ENCODE measurements around the gene PDGFB. TPM values are rescaled to one million over a fixed set of nuclear protein-coding genes. Genes with fewer than 3 reads are reported as not detected.
A peak's percentile ranks its signal among the peaks of the same experiment; 100 is the strongest.

Gene PDGFB
- total RNA-seq, 2 experiments from 2014 or later: 3.8 to 3.9 TPM

GRCh38 chr22:39176714-39177455 lies 67.9 kb downstream of the PDGFB start:
- Mint-ChIP-seq H3K4me3 (no peak overlapping the region), H3K9me3 (no peaks in the 10 kb centered on the region), H3K27me3 (ENCODE audit: low read depth) (no peaks in the 10 kb centered on the region), H3K27ac (no peak overlapping the region), H3K4me1 (ENCODE audit: low read depth) (peaks cover 26% of the 10 kb centered on the region), H3K36me3 (ENCODE audit: low read depth) (no peaks in the 10 kb centered on the region)
- intact Hi-C loops (cut with micrococcal nuclease): no loop called here
- CTCF ChIA-PET: no interaction called here
- no peak for DNase-seq

GRCh38 chr22:39176143-39176713 lies 68.6 kb downstream of the PDGFB start:
- H3K27ac Mint-ChIP-seq: no peak overlapping the region
- no peak overlapping the region for H3K4me3 Mint-ChIP-seq
- CTCF ChIA-PET: no interaction called here
- no peaks in the 10 kb centered on the region for H3K36me3 Mint-ChIP-seq (ENCODE audit: low read depth)
- peaks cover 31% of the 10 kb centered on the region for H3K4me1 Mint-ChIP-seq (ENCODE audit: low read depth)
- no peak for DNase-seq
- intact Hi-C loops (cut with micrococcal nuclease): no loop called here
- no peaks in the 10 kb centered on the region for H3K9me3 Mint-ChIP-seq
- no peaks in the 10 kb centered on the region for H3K27me3 Mint-ChIP-seq (ENCODE audit: low read depth)

- H3K27ac Mint-ChIP-seq: peak overlapping the region; percentile 8
- H3K9me3 Mint-ChIP-seq: no peaks in the 10 kb centered on the region
Measured at GRCh38 chr22:39175353-39176142, 69.2 kb downstream of the PDGFB start.

GRCh38 chr22:39174498-39175352 lies 70.1 kb downstream of the PDGFB start:
- no peaks in the 10 kb centered on the region for H3K36me3 Mint-ChIP-seq (ENCODE audit: low read depth)
- peaks cover 37% of the 10 kb centered on the region for H3K4me1 Mint-ChIP-seq (ENCODE audit: low read depth)
- no peaks in the 10 kb centered on the region for H3K27me3 Mint-ChIP-seq (ENCODE audit: low read depth)
- intact Hi-C loops (cut with micrococcal nuclease): no loop called here
- peak; percentile 76 for DNase-seq
- CTCF ChIA-PET: interaction anchor here (0.6 to 6.8 kb wide), 3 partner anchors 130 to 142 kb away, joined by 3 to 97 read pairs (median 63); no protein-coding TSS in a partner anchor
- no peak overlapping the region for H3K4me3 Mint-ChIP-seq
- H3K9me3 Mint-ChIP-seq: no peaks in the 10 kb centered on the region
- peak overlapping the region; percentile 37 for H3K27ac Mint-ChIP-seq

More at GRCh38 chr22:39175353-39176142, 69.2 kb downstream of the PDGFB start:
- DNase-seq: no peak
- no peak overlapping the region for H3K4me3 Mint-ChIP-seq
- H3K4me1 Mint-ChIP-seq (ENCODE audit: low read depth): peaks cover 37% of the 10 kb centered on the region
- no peaks in the 10 kb centered on the region for H3K36me3 Mint-ChIP-seq (ENCODE audit: low read depth)
- CTCF ChIA-PET: no interaction called here
- intact Hi-C loops (cut with micrococcal nuclease): no loop called here
- H3K27me3 Mint-ChIP-seq (ENCODE audit: low read depth): no peaks in the 10 kb centered on the region

- H3K9me3 Mint-ChIP-seq: no peaks in the 10 kb centered on the region
- CTCF ChIA-PET: interaction anchor here (0.6 to 6.8 kb wide), 6 partner anchors 13 to 349 kb away, joined by 3 to 97 read pairs (median 3); no protein-coding TSS in a partner anchor
- no peaks in the 10 kb centered on the region for H3K36me3 Mint-ChIP-seq (ENCODE audit: low read depth)
- H3K4me3 Mint-ChIP-seq: no peak overlapping the region
- intact Hi-C loops (cut with micrococcal nuclease): no loop called here
- no peaks in the 10 kb centered on the region for H3K27me3 Mint-ChIP-seq (ENCODE audit: low read depth)
- peak; percentile 60 for DNase-seq
- H3K27ac Mint-ChIP-seq: peak overlapping the region; percentile 37
- H3K4me1 Mint-ChIP-seq (ENCODE audit: low read depth): peaks cover 37% of the 10 kb centered on the region
Measured at GRCh38 chr22:39173787-39174497, 70.8 kb downstream of the PDGFB start.

Other genes starting within 250 kb of the PDGFB start
- gene APOBEC3C, start 230.7 kb downstream of the PDGFB start, total RNA-seq: 10 to 100 TPM; 71.5 to 74.1 TPM
- 10 to 100 TPM; 18.8 to 19.5 TPM for gene APOBEC3D, start 223.9 kb downstream of the PDGFB start, total RNA-seq
- gene APOBEC3F, start 204.1 kb downstream of the PDGFB start, total RNA-seq: 10 to 100 TPM; 12.3 to 12.4 TPM
- 10 to 100 TPM; 23.1 to 24.1 TPM for gene APOBEC3G, start 167.7 kb downstream of the PDGFB start, total RNA-seq
- 10 to 100 TPM; 11.9 to 13.2 TPM for gene APOBEC3H, start 147.7 kb downstream of the PDGFB start, total RNA-seq
- 10 to 100 TPM; 20.8 to 24.1 TPM for gene CBX7, start 92.3 kb downstream of the PDGFB start, total RNA-seq
- 1,000 to 10,000 TPM; 3,434 to 3,511 TPM for gene RPL3, start 74.6 kb upstream of the PDGFB start, total RNA-seq
- gene SYNGR1, start 105.0 kb upstream of the PDGFB start, total RNA-seq: under 1 TPM; 0.27 to 0.29 TPM
- 10 to 100 TPM; 15.2 to 17.7 TPM for gene TAB1, start 154.8 kb upstream of the PDGFB start, total RNA-seq
- gene MGAT3, start 212.0 kb upstream of the PDGFB start, total RNA-seq: under 1 TPM; 0.40 to 0.62 TPM